PC-3 (cell line): ENCODE measurements around the gene DDX17.

ENCODE experiments used
- CTCF ChIP-seq: fragments of 300-600 bp; sonication (generic); conservative IDR thresholded peaks from 2 replicates; pipeline ENCODE4 v1.5.1; 2017; ENCODE audit warnings: antibody characterized with exemption, low read depth, mild to moderate bottlenecking, low read length
- EZH2phosphoT487 ChIP-seq: fragments of 300-600 bp; sonication (generic); IDR thresholded peaks from 2 replicates; pipeline ENCODE4 v1.6.1; 2018; ENCODE audit warnings: mild to moderate bottlenecking, antibody characterized with exemption, low read length, borderline replicate concordance

GRCh38 chr22:38506118-38506962, at the start of gene DDX17:
- TF ChIP-seq EZH2phosphoT487 (no peak), CTCF (no peak)
